ENCODE data around the gene ZNF736.

Gene ZNF736

GRCh38 chr7:64359543-64359942 is 45.8 kb downstream of the ZNF736 start:
- TF ChIP-seq ZFX (IDR thresholded peaks at IDR 0.05; ENCODE audit: borderline replicate concordance), result no peak
- TF ChIP-seq CTCF (IDR thresholded peaks at IDR 0.05), result no peak
- no peak overlapping the region for H3K27ac ChIP-seq

GRCh38 chr7:64371116-64371515 is 57.4 kb downstream of the ZNF736 start:
- no peak overlapping the region for H3K27ac ChIP-seq
- TF ChIP-seq CTCF (IDR thresholded peaks at IDR 0.05) (no peak), ZFX (IDR thresholded peaks at IDR 0.05; ENCODE audit: borderline replicate concordance) (no peak)

GRCh38 chr7:64373017-64373416 is 59.3 kb downstream of the ZNF736 start:
- H3K27ac ChIP-seq, result no peak overlapping the region
- TF ChIP-seq ZFX (IDR thresholded peaks at IDR 0.05; ENCODE audit: borderline replicate concordance) (no peak), CTCF (IDR thresholded peaks at IDR 0.05) (no peak)

- no peak overlapping the region for H3K27ac ChIP-seq
- TF ChIP-seq CTCF (IDR thresholded peaks at IDR 0.05) (no peak), ZFX (IDR thresholded peaks at IDR 0.05; ENCODE audit: borderline replicate concordance) (no peak)
These were observed 86.6 kb downstream of the ZNF736 start for GRCh38 chr7:64400401-64400800.
